Activated effector memory CD4-positive, alpha-beta T cell treated with anti-CD3 and anti-CD28 coated beads, Interleukin-2, amount 50 U/mL, for 16 hours (primary cell): ENCODE data around the gene LGALS1.
A peak's percentile ranks its signal among the peaks of the same experiment; 100 is the strongest.
"Not testable (repeated sequence)": the region's sequence is repeated elsewhere in the genome, so short reads cannot be mapped to it uniquely, and the experiment has no call there.

Experiments used
- DNase-seq: peaks from one replicate; pipeline ENCODE4 v3.0.0-alpha.2; 2020

LGALS1 gene

DNA sequence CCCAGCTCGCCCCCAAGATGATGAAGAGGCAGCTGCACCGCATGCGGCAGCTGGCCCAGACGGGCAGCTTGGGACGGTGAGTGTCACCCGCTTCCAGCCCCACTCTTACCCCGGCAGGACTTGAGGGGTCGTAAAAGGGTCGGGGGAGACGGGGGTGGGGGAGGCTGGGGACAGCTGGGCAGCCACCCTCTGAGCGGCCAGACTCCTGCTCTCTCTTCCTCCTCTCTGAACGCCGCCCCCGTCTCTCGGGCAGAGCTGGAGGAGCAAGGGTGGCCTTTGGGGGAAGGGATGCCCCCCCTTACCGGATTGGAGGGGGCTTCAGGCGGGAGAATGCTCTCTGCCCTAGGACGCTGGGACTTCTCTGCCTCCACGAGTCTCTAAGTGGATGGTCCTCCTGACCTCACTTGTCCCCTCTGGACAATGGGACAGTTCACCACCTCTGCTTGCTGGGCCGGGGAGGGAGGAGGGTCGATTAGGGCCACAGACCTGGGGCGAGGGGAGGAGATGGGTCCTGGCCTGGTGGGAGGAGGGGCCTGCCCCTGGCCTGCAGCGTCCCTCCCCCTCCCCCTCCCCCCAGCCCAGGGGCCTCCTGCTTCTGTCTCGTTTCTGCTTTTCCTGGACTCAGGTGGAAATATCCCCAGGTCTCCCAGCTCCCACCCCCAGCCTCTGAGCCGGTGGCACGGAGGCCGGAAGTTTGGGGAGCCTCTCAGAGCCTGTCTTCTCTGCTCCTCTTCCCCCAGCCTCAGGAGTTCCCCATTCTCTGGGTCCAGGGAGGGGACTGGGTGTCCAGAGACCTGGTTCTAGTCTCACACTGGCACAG is 35.5 kb upstream of the LGALS1 start:
- peak; percentile 76 for DNase-seq

GRCh38 chr22:37640591-37641560 is 34.6 kb upstream of the LGALS1 start:
- peak; percentile 69 for DNase-seq

DNA sequence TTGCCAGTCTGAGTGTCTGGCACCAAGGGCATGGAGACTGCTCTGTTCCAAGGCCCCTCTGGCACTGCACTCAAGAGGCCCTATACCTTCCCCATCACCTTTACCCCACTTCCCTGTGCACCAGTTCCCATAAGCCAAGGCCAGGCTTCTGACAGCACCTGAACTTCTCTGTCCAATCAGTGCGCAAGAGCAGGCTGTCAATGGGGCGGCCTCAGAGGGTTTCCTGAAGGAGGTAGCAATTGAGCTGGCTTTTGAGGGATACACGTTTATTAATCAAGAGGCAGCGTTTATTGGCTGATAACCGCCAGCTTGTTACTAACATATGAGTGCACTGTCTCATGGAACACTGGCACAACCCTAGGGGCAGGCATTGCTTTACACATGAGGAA is 33.9 kb upstream of the LGALS1 start:
- no peak for DNase-seq

DNA sequence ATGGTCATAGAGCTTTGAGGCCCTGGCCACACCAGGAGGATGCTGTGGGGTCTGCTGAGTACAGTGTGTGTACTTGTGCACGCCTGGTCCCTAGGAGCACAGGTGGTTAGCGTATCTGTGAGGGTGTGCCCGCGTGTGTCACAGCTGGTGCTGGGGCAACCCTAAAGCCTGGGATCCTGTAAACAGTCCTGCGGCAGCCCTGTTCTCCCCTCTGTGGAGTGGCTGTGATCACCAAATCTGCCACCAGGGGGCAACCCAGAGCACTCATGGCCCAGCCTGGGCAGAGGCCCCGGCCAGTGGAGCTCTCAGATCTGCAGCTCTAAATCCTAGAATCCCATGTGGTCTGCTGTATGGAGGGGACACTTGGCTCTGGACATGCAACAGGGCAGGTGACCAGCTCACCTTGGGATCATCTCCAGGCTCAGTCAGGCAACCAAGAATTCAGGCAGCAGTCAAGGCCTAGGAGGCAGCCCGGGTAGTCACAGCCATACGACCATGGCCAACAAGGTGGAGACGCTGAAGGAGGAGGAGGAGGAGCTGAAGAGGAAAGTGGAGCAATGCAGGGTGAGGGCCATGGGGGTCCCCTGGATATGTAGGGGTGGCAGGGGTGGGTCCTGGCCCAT is 32.1 kb upstream of the LGALS1 start:
- DNase-seq, result peak; percentile 95

- DNase-seq, result no peak
Observed at GRCh38 chr22:37647317-37647716, 28.1 kb upstream of the LGALS1 start.

GRCh38 chr22:37647928-37648327 is 27.5 kb upstream of the LGALS1 start:
- DNase-seq, result no peak

DNA sequence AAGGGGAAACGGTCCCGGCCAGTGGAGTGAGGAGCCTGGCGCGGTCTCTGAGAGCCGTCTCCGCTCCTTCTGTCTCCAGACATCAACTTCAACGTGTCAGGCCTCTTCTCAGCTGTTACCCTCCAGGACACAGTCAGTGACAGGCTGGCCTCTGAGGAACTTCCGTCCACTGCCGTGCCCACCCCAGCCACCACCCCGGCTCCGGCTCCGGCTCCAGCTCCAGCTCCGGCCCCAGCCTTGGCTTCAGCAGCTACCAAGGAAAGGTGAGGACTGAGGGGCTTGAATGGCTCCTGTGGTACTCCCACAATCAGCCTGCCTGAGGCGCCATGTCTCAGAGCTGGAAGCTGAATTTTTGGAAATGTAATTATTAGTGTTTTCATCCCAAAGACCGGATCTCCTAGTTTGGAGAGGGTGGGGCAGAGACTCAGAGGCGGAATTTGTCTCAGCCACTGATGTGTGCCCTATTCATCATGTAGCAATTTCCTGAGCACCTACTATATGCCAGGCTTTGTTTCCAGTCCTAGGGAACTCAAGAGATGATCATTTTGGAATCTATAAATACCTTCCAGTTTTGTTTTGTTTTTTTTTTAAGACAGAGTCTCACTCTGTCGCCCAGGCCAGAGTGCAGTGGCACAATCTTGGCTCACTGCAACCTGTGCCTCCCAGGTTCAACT is 24.8 kb upstream of the LGALS1 start:
- no peak for DNase-seq

GRCh38 chr22:37654563-37655251 is 20.7 kb upstream of the LGALS1 start:
- no peak for DNase-seq

- DNase-seq, result no peak
Observed at GRCh38 chr22:37655252-37655563, 20.2 kb upstream of the LGALS1 start.

DNA sequence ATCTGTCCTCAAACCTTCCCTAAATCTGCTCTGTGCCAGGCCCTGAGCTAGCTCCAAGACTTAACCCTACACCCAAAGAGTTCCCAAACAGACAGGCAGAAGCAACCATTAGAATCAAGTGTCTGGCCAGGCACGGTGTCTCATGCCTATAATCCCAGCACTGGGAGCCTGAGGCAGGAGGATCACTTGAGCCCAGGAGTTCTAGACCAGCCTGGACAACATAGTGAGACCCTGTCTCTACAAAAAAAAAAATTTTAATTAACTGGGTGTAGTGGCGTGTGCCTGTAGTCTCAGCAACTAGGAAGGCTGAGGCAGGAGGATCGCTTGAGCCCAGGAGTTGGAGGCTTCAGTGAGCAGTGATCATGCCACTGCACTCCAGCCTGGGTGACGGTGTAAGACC is 18.9 kb upstream of the LGALS1 start:
- DNase-seq, result not testable (repeated sequence)

- DNase-seq, result no peak
Observed at GRCh38 chr22:37657590-37658132, 17.8 kb upstream of the LGALS1 start.

GRCh38 chr22:37658133-37659065 is 17.0 kb upstream of the LGALS1 start, which contains the start of gene PDXP:
Gene PDXP (plus strand): TSS chr22:37658723. CDS start chr22:37658783, 60 bp downstream.
- DNase-seq, result peak; percentile 99

- peak; percentile 75 for DNase-seq
Observed at GRCh38 chr22:37659066-37659896, 16.2 kb upstream of the LGALS1 start.

DNA sequence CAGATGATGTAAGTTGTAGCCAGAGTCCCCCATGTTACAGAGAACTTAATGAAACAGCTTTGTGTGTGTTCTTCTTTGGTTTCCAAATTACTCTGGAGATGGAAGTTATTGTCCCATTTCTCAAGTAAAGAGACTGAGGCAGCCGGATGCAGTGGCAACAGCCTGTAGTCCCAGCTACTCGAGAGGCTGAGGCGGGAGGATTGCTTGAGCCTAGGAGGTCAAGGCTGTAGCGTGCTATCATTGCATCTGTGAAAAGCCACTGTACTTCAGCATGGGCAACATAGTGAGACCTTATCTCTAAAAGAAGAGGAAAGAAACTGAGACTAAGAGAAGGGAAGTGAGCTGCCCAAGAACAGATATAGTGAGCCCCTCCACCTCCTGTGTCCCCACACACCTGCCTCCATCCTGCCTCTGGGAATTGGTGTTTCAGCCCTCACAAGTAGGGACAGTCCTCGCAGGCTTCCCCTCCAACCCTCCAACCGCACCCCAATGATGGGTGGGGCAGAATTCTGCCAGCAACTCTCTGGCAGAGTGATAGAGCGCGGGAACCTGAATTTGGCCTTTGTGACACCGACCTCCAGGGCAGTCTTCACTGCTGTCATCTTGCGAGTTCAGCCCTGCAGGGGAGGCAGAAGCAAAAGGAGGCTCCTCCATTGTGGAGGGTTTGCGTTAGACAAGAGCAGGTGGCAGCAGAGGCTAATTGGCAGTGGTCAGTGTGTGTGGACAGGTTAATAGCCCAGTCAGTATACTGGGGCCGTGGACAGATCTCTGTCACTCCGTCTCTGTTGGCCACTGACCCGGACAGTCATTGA is 15.3 kb upstream of the LGALS1 start:
- no peak for DNase-seq

DNA sequence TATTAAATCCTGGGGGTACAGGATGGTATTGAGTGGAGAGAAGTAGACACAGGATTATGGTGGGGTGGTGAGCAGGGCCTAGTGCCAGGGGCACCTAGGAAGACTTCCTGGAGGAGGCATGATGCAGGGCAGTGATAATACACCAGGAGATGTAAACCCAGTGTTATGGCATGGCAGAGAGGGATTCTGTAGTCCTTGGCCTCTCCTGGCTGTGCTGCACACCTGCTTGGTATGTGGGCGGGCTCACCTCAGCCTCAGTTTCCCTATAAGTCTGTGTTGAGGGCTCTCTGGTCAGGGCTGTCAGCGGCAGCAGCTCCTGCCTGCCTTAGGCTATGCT is 14.8 kb upstream of the LGALS1 start:
- DNase-seq, result no peak

DNA sequence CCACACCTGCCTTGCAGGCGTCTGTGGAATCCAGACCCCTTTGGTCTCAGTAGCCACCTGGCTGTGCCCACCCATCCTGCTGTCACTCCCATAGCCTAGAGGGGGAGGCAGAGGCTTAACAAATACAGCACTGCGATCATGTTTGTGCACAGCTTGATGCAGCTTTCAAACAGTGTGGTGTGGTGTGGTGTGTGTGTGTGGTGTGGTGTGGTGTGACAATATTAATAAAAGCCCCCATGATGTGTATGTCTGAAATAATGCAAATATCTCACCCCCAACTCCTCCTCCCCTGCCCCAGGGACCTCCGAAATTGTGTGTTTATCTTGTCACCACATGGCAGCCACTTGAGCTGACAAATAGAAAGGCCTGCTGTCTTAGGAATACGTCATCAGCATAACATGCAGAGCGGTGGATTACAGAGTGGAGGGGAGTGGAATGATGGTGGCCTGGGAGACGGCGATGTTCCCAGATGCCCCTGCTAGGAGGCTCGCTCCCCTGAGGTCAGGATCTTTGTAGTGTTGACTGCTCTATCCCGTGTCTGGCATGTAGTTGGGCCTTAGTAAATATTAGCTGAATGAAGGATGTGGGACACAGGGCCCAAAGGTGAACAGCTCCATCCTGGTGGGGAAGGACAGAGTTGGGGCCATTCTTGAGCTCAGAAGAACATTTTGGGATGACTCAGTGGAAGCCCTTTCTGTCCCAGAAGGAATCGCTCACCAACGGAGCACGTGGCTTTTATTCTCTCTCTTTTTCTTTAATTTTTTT is 14.1 kb upstream of the LGALS1 start:
- no peak for DNase-seq

GRCh38 chr22:37662039-37662438 is 13.4 kb upstream of the LGALS1 start:
- no peak for DNase-seq

GRCh38 chr22:37663521-37664140 is 11.8 kb upstream of the LGALS1 start:
- DNase-seq, result no peak
